OCI-LY1 (cell line): ENCODE measurements around the gene CX3CL1.
"Not testable (repeated sequence)": the region's sequence is repeated elsewhere in the genome, so short reads cannot be mapped to it uniquely, and the experiment has no call there.

Source experiments
- H2AFZ ChIP-seq: fragments of 200-600 bp; sonication (generic), shearing (Covaris generic); 2 replicates; pipeline ENCODE4 v1.6.0; 2014; ENCODE audit warnings: antibody characterized with exemption, mild to moderate bottlenecking, low read length
- H3F3A ChIP-seq: fragments of 200-600 bp; sonication (generic), shearing (Covaris generic); 2 replicates; pipeline ENCODE4 v1.6.0; 2014; ENCODE audit warnings: mild to moderate bottlenecking, antibody characterized with exemption, low read length, moderate library complexity; ENCODE audit not compliant: insufficient read depth
- H3K27ac ChIP-seq: fragments of 200-600 bp; sonication (generic); 2 replicates; pipeline ENCODE4 v1.5.1; 2014; ENCODE audit warnings: low read length, mixed run types, mild to moderate bottlenecking, low read depth; ENCODE audit not compliant: poor library complexity, severe bottlenecking
- H3K27me3 ChIP-seq: fragments of 200-600 bp; sonication (generic); 2 replicates; pipeline ENCODE4 v1.6.0; 2014; ENCODE audit warnings: antibody characterized with exemption, mild to moderate bottlenecking, low read length, moderate library complexity; ENCODE audit not compliant: insufficient read depth
- H3K36me3 ChIP-seq: fragments of 200-600 bp; sonication (generic); 2 replicates; pipeline ENCODE4 v1.6.1; 2014; ENCODE audit warnings: mild to moderate bottlenecking, antibody characterized with exemption, low read length, moderate library complexity, mixed read lengths; ENCODE audit not compliant: insufficient read depth
- H3K4me1 ChIP-seq: fragments of 200-600 bp; sonication (generic); 2 replicates; pipeline ENCODE4 v1.5.1; 2014; ENCODE audit warnings: mild to moderate bottlenecking, low read length, moderate library complexity; ENCODE audit not compliant: insufficient read depth, severe bottlenecking
- H3K4me2 ChIP-seq: fragments of 200-600 bp; sonication (generic), shearing (Covaris generic); 2 replicates; pipeline ENCODE4 v1.6.1; 2014; ENCODE audit warnings: low read length
- H3K4me3 ChIP-seq: fragments of 200-600 bp; sonication (generic); 2 replicates; pipeline ENCODE4 v1.5.1; 2014; ENCODE audit warnings: low read length, low read depth, mild to moderate bottlenecking, mixed read lengths; ENCODE audit not compliant: poor library complexity, severe bottlenecking
- H3K79me2 ChIP-seq: fragments of 200-600 bp; shearing (Covaris generic); 2 replicates; pipeline ENCODE4 v1.6.1; 2016; ENCODE audit warnings: mixed run types, low read length, mixed read lengths; ENCODE audit not compliant: insufficient read depth
- H3K9ac ChIP-seq: fragments of 200-600 bp; sonication (generic), shearing (Covaris generic); 2 replicates; pipeline ENCODE4 v1.6.1; 2014; ENCODE audit warnings: mild to moderate bottlenecking, low read length, mixed read lengths
- H3K9me2 ChIP-seq: fragments of 200-600 bp; sonication (generic), shearing (Covaris generic); 2 replicates; pipeline ENCODE4 v1.6.1; 2014; ENCODE audit warnings: low read depth, mild to moderate bottlenecking, low read length, mixed read lengths
- H3K9me3 ChIP-seq: fragments of 200-600 bp; shearing (Covaris generic); 2 replicates; pipeline ENCODE4 v1.6.1; 2014; ENCODE audit warnings: low read length, mixed read lengths
- H4K20me1 ChIP-seq: fragments of 200-600 bp; sonication (generic), shearing (Covaris generic); 2 replicates; pipeline ENCODE4 v1.6.0; 2016; ENCODE audit warnings: mild to moderate bottlenecking, low read length; ENCODE audit not compliant: insufficient read depth
- CTCF ChIP-seq: fragments of 200-600 bp; sonication (generic), shearing (Covaris generic); IDR thresholded peaks from 2 replicates; pipeline ENCODE4 v1.5.1; 2017; ENCODE audit warnings: mild to moderate bottlenecking, antibody characterized with exemption, low read length, moderate library complexity, mixed read lengths
- EZH2 ChIP-seq: fragments of 200-600 bp; sonication (generic), shearing (Covaris generic); IDR thresholded peaks from 2 replicates; pipeline ENCODE4 v1.8.0; 2017; ENCODE audit warnings: borderline replicate concordance, mixed run types, mild to moderate bottlenecking, antibody characterized with exemption, low read length, moderate library complexity, mixed read lengths

Gene CX3CL1

GRCh38 chr16:57373117-57373947 is 1.0 kb downstream of the CX3CL1 start:
- no peak overlapping the region for H3K27ac ChIP-seq
- no peak overlapping the region for H2AFZ ChIP-seq
- no peak overlapping the region for H3K9ac ChIP-seq

GRCh38 chr16:57374067-57374534 is 1.8 kb downstream of the CX3CL1 start:
- no peak overlapping the region for H3K4me3 ChIP-seq
- H3K36me3 ChIP-seq, result no peaks in the 10 kb centered on the region
- no peak for TF ChIP-seq CTCF
- TF ChIP-seq EZH2, result no peak
- no peak overlapping the region for H3K9ac ChIP-seq
- H3K9me3 ChIP-seq, result no peaks in the 10 kb centered on the region
- no peak overlapping the region for H3K4me2 ChIP-seq
- H3K79me2 ChIP-seq, result no peaks in the 10 kb centered on the region
- H3K27me3 ChIP-seq, result peaks cover 15% of the 10 kb centered on the region
- no peak overlapping the region for H3K27ac ChIP-seq
- no peak overlapping the region for H2AFZ ChIP-seq
- H3F3A ChIP-seq, result no peaks in the 10 kb centered on the region
- H4K20me1 ChIP-seq, result no peaks in the 10 kb centered on the region
- H3K9me2 ChIP-seq, result no peaks in the 10 kb centered on the region
- H3K4me1 ChIP-seq, result no peaks in the 10 kb centered on the region

More at GRCh38 chr16:57373117-57373947, 1.0 kb downstream of the CX3CL1 start:
- H3K36me3 ChIP-seq, result no peaks in the 10 kb centered on the region
- H3K9me3 ChIP-seq, result no peaks in the 10 kb centered on the region
- no peaks in the 10 kb centered on the region for H4K20me1 ChIP-seq
- no peaks in the 10 kb centered on the region for H3K9me2 ChIP-seq
- no peaks in the 10 kb centered on the region for H3K4me1 ChIP-seq
- H3F3A ChIP-seq, result no peaks in the 10 kb centered on the region
- peaks cover 15% of the 10 kb centered on the region for H3K27me3 ChIP-seq
- H3K4me3 ChIP-seq, result no peak overlapping the region
- no peak overlapping the region for H3K4me2 ChIP-seq
- H3K79me2 ChIP-seq, result no peaks in the 10 kb centered on the region
- TF ChIP-seq CTCF (no peak), EZH2 (no peak)

DNA sequence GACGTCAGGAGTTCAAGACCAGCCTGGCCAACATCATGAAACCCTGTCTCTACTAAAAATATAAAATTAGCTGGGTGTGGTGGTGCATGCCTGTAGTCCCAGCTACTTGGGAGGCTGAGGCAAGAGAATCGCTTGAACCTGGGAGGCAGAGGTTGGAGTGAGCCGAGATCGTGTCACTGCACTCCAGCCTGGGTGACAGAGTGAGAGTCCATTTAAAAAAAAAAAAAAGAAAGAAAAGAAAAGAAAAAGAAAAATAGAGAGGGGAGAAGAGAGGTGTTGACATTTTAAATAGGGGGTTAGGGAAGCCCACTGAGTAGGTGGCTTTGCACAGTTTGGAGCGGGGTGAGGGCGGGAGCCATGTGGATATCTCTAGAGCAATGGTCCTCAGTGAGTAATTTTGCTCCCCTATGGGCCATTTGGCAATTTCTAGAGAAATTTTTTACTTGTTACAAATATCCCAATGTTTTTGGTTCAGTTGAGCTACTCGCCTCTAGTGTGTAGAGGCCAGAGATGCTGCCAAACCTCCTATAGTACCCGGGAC is 2.7 kb downstream of the CX3CL1 start:
- H2AFZ ChIP-seq, H3K9ac ChIP-seq, H3K4me1 ChIP-seq, H3K9me3 ChIP-seq, H4K20me1 ChIP-seq, H3K9me2 ChIP-seq, H3F3A ChIP-seq, H3K36me3 ChIP-seq, H3K4me3 ChIP-seq, H3K4me2 ChIP-seq, H3K27ac ChIP-seq, H3K79me2 ChIP-seq: not testable (repeated sequence)
- peaks cover 15% of the 10 kb centered on the region for H3K27me3 ChIP-seq
